ENCODE measurements around the gene RPS6KL1. TPM values are rescaled to one million over a fixed set of nuclear protein-coding genes. Genes with fewer than 3 reads are reported as not detected.

Gene RPS6KL1
- total RNA-seq, 1 donor from 2014 or later, result 6.4 TPM

DNA sequence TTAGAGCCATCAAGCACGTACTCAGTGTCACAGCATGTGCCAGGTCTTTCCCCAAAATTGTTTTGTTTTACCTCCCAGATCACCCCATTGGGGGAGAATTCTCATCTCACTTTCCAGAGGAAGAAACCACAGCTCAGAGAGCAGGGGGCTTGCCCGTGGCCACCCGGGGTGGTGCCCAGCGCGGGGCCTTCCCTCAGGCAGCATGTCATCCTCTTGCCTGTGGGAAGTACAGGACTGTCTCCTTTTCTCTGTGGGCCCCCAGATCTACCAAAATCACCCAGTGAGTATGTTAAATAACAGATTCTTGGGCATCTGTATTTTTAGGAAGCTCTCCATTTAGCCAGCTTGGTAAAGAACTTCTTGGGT lies 5.9 kb downstream of the RPS6KL1 start:
- H3K27ac Mint-ChIP-seq, result peak overlapping the region; percentile 23
- Histone ChIP-seq H3K9ac (no peak overlapping the region), H3F3A (ENCODE audit: low read depth) (no peaks in the 10 kb centered on the region), H3K27me3 (peaks cover 3% of the 10 kb centered on the region), H2AFZ (replicated peaks) (no peak overlapping the region), H3K79me2 (ENCODE audit: low read depth) (no peaks in the 10 kb centered on the region), H3K4me1 (no peaks in the 10 kb centered on the region), H3K9me3 (ENCODE audit: low read depth) (no peaks in the 10 kb centered on the region), H3K36me3 (no peaks in the 10 kb centered on the region), H4K20me1 (ENCODE audit: low read depth) (no peaks in the 10 kb centered on the region), H3K27ac (no peak overlapping the region), H3K4me2 (no peak overlapping the region), H3K4me3 (no peak overlapping the region)
- no peak for DNase-seq (ENCODE audit: low spot score)
- H3K4me3 Mint-ChIP-seq, result no peak overlapping the region
- no peaks in the 10 kb centered on the region for H3K36me3 Mint-ChIP-seq
- TF ChIP-seq, protein P1, sequence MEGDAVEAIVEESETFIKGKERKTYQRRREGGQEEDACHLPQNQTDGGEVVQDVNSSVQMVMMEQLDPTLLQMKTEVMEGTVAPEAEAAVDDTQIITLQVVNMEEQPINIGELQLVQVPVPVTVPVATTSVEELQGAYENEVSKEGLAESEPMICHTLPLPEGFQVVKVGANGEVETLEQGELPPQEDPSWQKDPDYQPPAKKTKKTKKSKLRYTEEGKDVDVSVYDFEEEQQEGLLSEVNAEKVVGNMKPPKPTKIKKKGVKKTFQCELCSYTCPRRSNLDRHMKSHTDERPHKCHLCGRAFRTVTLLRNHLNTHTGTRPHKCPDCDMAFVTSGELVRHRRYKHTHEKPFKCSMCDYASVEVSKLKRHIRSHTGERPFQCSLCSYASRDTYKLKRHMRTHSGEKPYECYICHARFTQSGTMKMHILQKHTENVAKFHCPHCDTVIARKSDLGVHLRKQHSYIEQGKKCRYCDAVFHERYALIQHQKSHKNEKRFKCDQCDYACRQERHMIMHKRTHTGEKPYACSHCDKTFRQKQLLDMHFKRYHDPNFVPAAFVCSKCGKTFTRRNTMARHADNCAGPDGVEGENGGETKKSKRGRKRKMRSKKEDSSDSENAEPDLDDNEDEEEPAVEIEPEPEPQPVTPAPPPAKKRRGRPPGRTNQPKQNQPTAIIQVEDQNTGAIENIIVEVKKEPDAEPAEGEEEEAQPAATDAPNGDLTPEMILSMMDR (IDR thresholded peaks at IDR 0.05), result no peak
- no peak for TF ChIP-seq EZH2 (IDR thresholded peaks at IDR 0.05)
- TF ChIP-seq EZH2phosphoT487 (IDR thresholded peaks at IDR 0.05), result no peak
- H3K4me1 Mint-ChIP-seq, result peaks cover 11% of the 10 kb centered on the region
- no peaks in the 10 kb centered on the region for H3K9me3 Mint-ChIP-seq
- peaks cover 10% of the 10 kb centered on the region for H3K27me3 Mint-ChIP-seq (ENCODE audit: insufficient read depth, low read depth)

DNA sequence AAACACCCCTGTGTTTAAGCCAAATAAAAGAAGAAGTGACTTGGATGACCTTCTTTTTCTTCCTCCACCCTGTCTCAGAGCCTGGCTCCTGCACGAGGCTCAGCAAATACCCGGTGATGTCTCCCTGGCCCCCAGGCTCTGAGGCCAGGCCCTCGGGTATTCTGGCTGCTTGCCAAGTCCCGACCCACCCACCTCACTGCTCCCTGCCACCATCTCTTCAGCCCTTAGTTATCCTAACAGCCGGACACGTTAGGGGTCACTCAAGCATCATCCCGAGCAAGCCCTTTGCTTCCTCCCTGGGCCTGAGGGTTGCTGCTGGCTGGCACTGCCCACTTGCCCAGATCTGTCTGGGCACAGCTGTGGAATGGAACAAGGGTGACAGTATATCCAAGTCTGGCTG lies 7.2 kb downstream of the RPS6KL1 start:
- no peaks in the 10 kb centered on the region for H3K9me3 Mint-ChIP-seq
- Histone ChIP-seq H3K4me1 (no peaks in the 10 kb centered on the region), H2AFZ (replicated peaks) (no peak overlapping the region), H4K20me1 (ENCODE audit: low read depth) (no peaks in the 10 kb centered on the region), H3K79me2 (ENCODE audit: low read depth) (no peaks in the 10 kb centered on the region), H3K4me2 (no peak overlapping the region), H3K9me3 (ENCODE audit: low read depth) (no peaks in the 10 kb centered on the region), H3K27ac (no peak overlapping the region), H3K27me3 (no peaks in the 10 kb centered on the region), H3F3A (ENCODE audit: low read depth) (no peaks in the 10 kb centered on the region), H3K36me3 (no peaks in the 10 kb centered on the region), H3K4me3 (no peak overlapping the region), H3K9ac (peak overlapping the region; percentile 13)
- no peak overlapping the region for H3K4me3 Mint-ChIP-seq
- no peak for DNase-seq (ENCODE audit: low spot score)
- peak overlapping the region; percentile 60 for H3K27ac Mint-ChIP-seq
- no peaks in the 10 kb centered on the region for H3K36me3 Mint-ChIP-seq
- peaks cover 9% of the 10 kb centered on the region for H3K4me1 Mint-ChIP-seq
- TF ChIP-seq, protein P1 (IDR thresholded peaks at IDR 0.05), result no peak
- TF ChIP-seq EZH2 (IDR thresholded peaks at IDR 0.05) (no peak), EZH2phosphoT487 (IDR thresholded peaks at IDR 0.05) (no peak)
- peaks cover 8% of the 10 kb centered on the region for H3K27me3 Mint-ChIP-seq (ENCODE audit: insufficient read depth, low read depth)

DNA sequence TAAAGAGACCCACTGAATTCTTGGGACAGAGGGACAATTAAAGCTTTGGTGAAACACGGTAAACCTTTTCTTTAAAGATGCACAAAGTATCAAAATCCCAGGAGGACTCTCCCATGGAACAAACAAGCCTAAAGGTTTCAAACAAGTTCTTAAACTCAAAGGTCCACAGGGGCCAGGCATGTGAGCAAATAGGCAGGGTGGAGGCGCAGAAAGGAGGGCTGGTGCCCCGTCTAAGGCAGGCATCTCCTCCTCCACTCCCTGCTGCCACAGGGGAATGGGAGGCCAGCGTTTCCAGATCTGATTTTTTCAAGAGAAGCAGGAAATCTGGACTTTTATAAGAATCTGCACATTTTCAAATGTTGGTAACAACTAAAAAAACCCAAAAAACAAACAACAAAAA lies 7.6 kb downstream of the RPS6KL1 start:
- H3K4me2 ChIP-seq, result no peak overlapping the region
- no peak overlapping the region for H2AFZ ChIP-seq (replicated peaks)
- H3K27ac ChIP-seq, result no peak overlapping the region
- TF ChIP-seq EZH2 (IDR thresholded peaks at IDR 0.05), result no peak
- TF ChIP-seq, protein P1 (IDR thresholded peaks at IDR 0.05), result no peak
- no peak for TF ChIP-seq EZH2phosphoT487 (IDR thresholded peaks at IDR 0.05)
- H3K9ac ChIP-seq, result peak overlapping the region; percentile 13
- peaks cover 10% of the 10 kb centered on the region for H3K4me1 Mint-ChIP-seq
- DNase-seq (ENCODE audit: low spot score), result no peak
- H4K20me1 ChIP-seq (ENCODE audit: low read depth), result no peaks in the 10 kb centered on the region
- no peaks in the 10 kb centered on the region for H3K27me3 ChIP-seq
- no peaks in the 10 kb centered on the region for H3K4me1 ChIP-seq
- H3K27me3 Mint-ChIP-seq (ENCODE audit: insufficient read depth, low read depth), result peaks cover 8% of the 10 kb centered on the region
- H3K27ac Mint-ChIP-seq, result no peak overlapping the region
- H3K79me2 ChIP-seq (ENCODE audit: low read depth), result no peaks in the 10 kb centered on the region
- no peaks in the 10 kb centered on the region for H3K36me3 ChIP-seq
- no peaks in the 10 kb centered on the region for H3K9me3 Mint-ChIP-seq
- no peak overlapping the region for H3K4me3 Mint-ChIP-seq
- H3K9me3 ChIP-seq (ENCODE audit: low read depth), result no peaks in the 10 kb centered on the region
- H3F3A ChIP-seq (ENCODE audit: low read depth), result no peaks in the 10 kb centered on the region
- H3K36me3 Mint-ChIP-seq, result no peaks in the 10 kb centered on the region
- no peak overlapping the region for H3K4me3 ChIP-seq

All from neural progenitor cell (in vitro differentiated cells).